ENCODE results near the gene HS6ST3. TPM values are rescaled to one million over a fixed set of nuclear protein-coding genes. Genes with fewer than 3 reads are reported as not detected.
"Not testable (repeated sequence)": the region's sequence is repeated elsewhere in the genome, so short reads cannot be mapped to it uniquely, and the experiment has no call there.

Gene HS6ST3
- total RNA-seq, 2 experiments from 2014 or later, result not detected

DNA sequence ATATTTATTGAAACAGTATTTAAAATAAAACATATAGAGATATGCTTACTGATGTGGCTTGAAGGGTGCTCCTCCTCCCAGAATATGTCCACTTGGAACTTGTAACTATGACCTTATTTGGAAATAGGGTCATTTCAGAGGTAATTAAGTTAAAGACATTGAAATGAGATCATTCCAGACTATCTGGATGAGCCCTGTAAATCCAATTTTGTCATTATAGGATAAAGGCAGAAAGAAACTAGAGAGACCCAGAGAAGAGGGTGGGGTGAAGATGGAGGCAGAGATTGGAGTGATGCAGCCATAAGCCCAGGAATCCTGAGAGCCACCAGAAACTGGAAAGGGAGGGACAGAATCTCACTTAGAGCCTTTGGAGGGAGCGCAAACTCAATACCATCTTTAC is 661.2 kb downstream of the HS6ST3 start:
- H3K9me3 Mint-ChIP-seq (ENCODE audit: insufficient read depth), result no peaks in the 10 kb centered on the region
- DNase-seq, result no peak
- ChIA-PET CTCF (no interaction called here), POLR2A (no interaction called here)
- H3K4me3 Mint-ChIP-seq, result no peak overlapping the region
- no peaks in the 10 kb centered on the region for H3K36me3 Mint-ChIP-seq (ENCODE audit: low read depth)
- ATAC-seq, result no peak
- H3K4me1 Mint-ChIP-seq (ENCODE audit: low read depth), result no peaks in the 10 kb centered on the region
- no peaks in the 10 kb centered on the region for H3K27me3 Mint-ChIP-seq (ENCODE audit: low read depth)
- no peak overlapping the region for H3K27ac Mint-ChIP-seq

DNA sequence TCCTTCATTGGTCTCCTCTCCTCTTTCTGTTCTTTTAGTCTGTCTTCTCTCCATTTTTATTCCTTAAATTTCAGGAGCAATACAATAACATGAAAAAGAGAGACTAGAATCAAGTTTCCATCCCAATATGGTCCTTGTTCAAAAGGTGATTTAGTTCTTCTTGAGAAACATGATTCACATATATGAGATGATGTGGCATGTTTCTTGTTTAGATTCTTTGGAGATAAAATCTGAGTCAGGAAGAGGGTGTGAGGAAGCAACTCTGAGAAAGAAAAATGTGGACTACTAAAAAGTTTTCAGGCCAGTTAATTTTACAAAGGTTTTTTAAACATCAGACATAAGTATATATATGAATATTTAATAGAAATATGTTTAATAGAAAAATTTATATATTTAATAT is 673.0 kb downstream of the HS6ST3 start:
- Mint-ChIP-seq H3K9me3 (ENCODE audit: insufficient read depth) (no peaks in the 10 kb centered on the region), H3K27ac (no peak overlapping the region), H3K36me3 (ENCODE audit: low read depth) (no peaks in the 10 kb centered on the region), H3K4me3 (no peak overlapping the region), H3K27me3 (ENCODE audit: low read depth) (no peaks in the 10 kb centered on the region), H3K4me1 (ENCODE audit: low read depth) (no peaks in the 10 kb centered on the region)
- no peak for ATAC-seq
- no peak for DNase-seq
- ChIA-PET CTCF (no interaction called here), POLR2A (no interaction called here)

GRCh38 chr13:96766306-96766705 is 676.4 kb downstream of the HS6ST3 start:
- no peak for DNase-seq
- Mint-ChIP-seq H3K4me1 (ENCODE audit: low read depth) (no peaks in the 10 kb centered on the region), H3K4me3 (no peak overlapping the region), H3K27ac (no peak overlapping the region), H3K27me3 (ENCODE audit: low read depth) (no peaks in the 10 kb centered on the region), H3K36me3 (ENCODE audit: low read depth) (no peaks in the 10 kb centered on the region), H3K9me3 (ENCODE audit: insufficient read depth) (no peaks in the 10 kb centered on the region)
- ChIA-PET POLR2A (no interaction called here), CTCF (no interaction called here)
- ATAC-seq, result no peak

- no peaks in the 10 kb centered on the region for H3K9me3 Mint-ChIP-seq (ENCODE audit: insufficient read depth)
- H3K4me1 Mint-ChIP-seq (ENCODE audit: low read depth), result no peaks in the 10 kb centered on the region
- POLR2A ChIA-PET, result no interaction called here
- H3K36me3 Mint-ChIP-seq (ENCODE audit: low read depth), result no peaks in the 10 kb centered on the region
- H3K4me3 Mint-ChIP-seq, result no peak overlapping the region
- no peaks in the 10 kb centered on the region for H3K27me3 Mint-ChIP-seq (ENCODE audit: low read depth)
- DNase-seq (no peak), ATAC-seq (no peak)
- CTCF ChIA-PET, result no interaction called here
- no peak overlapping the region for H3K27ac Mint-ChIP-seq
Measured at GRCh38 chr13:96768524-96768923, 678.6 kb downstream of the HS6ST3 start.

DNA sequence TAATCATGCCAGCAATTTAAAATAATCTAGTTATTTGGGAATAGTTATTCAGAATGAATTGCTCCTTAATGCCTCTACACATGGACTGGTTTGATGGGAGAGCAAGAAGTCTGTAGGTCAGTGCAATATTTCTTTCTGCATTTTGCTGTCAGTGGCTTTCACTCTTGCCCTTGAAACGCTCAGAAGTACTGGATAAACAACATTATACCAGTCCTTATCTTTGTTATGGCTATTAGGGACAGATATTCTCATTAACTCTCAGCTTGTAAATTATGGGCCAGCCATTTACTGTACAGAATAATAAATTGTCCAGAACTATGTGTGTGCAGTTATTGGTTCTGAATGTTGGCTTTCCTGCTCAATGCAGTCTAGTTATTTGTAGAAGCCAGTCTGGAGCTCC is 680.0 kb downstream of the HS6ST3 start:
- no peak for DNase-seq
- Mint-ChIP-seq H3K4me1 (ENCODE audit: low read depth) (no peaks in the 10 kb centered on the region), H3K4me3 (no peak overlapping the region), H3K9me3 (ENCODE audit: insufficient read depth) (no peaks in the 10 kb centered on the region), H3K36me3 (ENCODE audit: low read depth) (no peaks in the 10 kb centered on the region), H3K27me3 (ENCODE audit: low read depth) (no peaks in the 10 kb centered on the region), H3K27ac (no peak overlapping the region)
- ChIA-PET POLR2A (no interaction called here), CTCF (no interaction called here)
- ATAC-seq, result no peak

GRCh38 chr13:96771486-96772367 is 681.8 kb downstream of the HS6ST3 start:
- CTCF ChIA-PET, result no interaction called here
- H3K9me3 Mint-ChIP-seq (ENCODE audit: insufficient read depth), result no peaks in the 10 kb centered on the region

GRCh38 chr13:96772426-96772825 is 682.5 kb downstream of the HS6ST3 start:
- Mint-ChIP-seq H3K36me3 (ENCODE audit: low read depth) (no peaks in the 10 kb centered on the region), H3K4me3 (no peak overlapping the region), H3K27me3 (ENCODE audit: low read depth) (no peaks in the 10 kb centered on the region), H3K27ac (no peak overlapping the region), H3K4me1 (ENCODE audit: low read depth) (no peaks in the 10 kb centered on the region), H3K9me3 (ENCODE audit: insufficient read depth) (no peaks in the 10 kb centered on the region)
- ATAC-seq (no peak), DNase-seq (no peak)
- ChIA-PET POLR2A (no interaction called here), CTCF (no interaction called here)

More at GRCh38 chr13:96771486-96772367, 681.8 kb downstream of the HS6ST3 start:
- no peak overlapping the region for H3K27ac Mint-ChIP-seq
- POLR2A ChIA-PET, result no interaction called here
- no peaks in the 10 kb centered on the region for H3K4me1 Mint-ChIP-seq (ENCODE audit: low read depth)
- no peaks in the 10 kb centered on the region for H3K36me3 Mint-ChIP-seq (ENCODE audit: low read depth)
- ATAC-seq, result no peak
- H3K4me3 Mint-ChIP-seq, result no peak overlapping the region
- no peak for DNase-seq
- H3K27me3 Mint-ChIP-seq (ENCODE audit: low read depth), result no peaks in the 10 kb centered on the region

DNA sequence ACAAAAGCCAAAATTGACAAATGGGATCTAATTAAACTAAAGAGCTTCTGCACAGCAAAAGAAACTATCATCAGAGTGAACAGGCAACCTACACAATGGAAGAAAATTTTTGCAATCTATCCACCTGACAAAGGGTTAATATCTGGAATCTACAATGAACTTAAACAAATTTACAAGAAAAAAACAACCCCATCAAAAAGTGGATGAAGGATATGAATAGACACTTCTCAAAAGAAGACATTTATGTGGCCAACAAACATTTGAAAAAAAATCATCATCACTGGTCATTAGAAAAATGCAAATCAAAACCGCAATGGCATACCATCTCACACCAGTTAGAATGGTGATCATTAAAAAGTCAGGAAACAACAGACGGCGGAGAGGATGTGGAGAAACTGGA is 688.4 kb downstream of the HS6ST3 start:
- H3K4me3 Mint-ChIP-seq; ATAC-seq; H3K36me3 Mint-ChIP-seq (ENCODE audit: low read depth); POLR2A ChIA-PET; H3K27me3 Mint-ChIP-seq (ENCODE audit: low read depth); H3K4me1 Mint-ChIP-seq (ENCODE audit: low read depth); H3K9me3 Mint-ChIP-seq (ENCODE audit: insufficient read depth); CTCF ChIA-PET; H3K27ac Mint-ChIP-seq; DNase-seq: not testable (repeated sequence)

DNA sequence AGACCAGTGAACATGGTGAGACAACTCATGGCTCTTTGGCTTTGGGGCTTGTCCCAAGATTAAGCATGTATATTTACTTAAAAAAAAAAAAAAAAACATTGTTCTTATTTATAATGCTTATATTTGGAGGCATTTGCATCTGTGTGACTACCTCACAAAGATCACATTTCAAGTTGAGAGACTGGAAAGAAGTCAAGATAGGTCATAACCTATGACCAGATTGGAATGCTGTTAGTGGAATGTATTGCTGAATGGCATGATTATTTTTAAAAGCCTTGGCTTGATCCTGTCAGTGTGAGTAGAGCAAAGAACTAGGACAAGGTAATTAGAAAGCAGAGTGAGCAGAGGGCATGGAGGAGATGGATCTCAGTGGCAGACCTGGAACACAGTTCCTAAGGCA is 689.8 kb downstream of the HS6ST3 start:
- Mint-ChIP-seq H3K4me3 (no peak overlapping the region), H3K27me3 (ENCODE audit: low read depth) (no peaks in the 10 kb centered on the region), H3K36me3 (ENCODE audit: low read depth) (no peaks in the 10 kb centered on the region), H3K9me3 (ENCODE audit: insufficient read depth) (no peaks in the 10 kb centered on the region), H3K4me1 (ENCODE audit: low read depth) (no peaks in the 10 kb centered on the region), H3K27ac (no peak overlapping the region)
- ChIA-PET POLR2A (no interaction called here), CTCF (no interaction called here)
- DNase-seq (no peak), ATAC-seq (no peak)

- H3K4me1 Mint-ChIP-seq (ENCODE audit: low read depth), result no peaks in the 10 kb centered on the region
- ATAC-seq (no peak), DNase-seq (no peak)
- H3K27ac Mint-ChIP-seq, result no peak overlapping the region
- H3K27me3 Mint-ChIP-seq (ENCODE audit: low read depth), result no peaks in the 10 kb centered on the region
- H3K4me3 Mint-ChIP-seq, result no peak overlapping the region
- no peaks in the 10 kb centered on the region for H3K36me3 Mint-ChIP-seq (ENCODE audit: low read depth)
- CTCF ChIA-PET, result no interaction called here
- POLR2A ChIA-PET, result no interaction called here
- H3K9me3 Mint-ChIP-seq (ENCODE audit: insufficient read depth), result no peaks in the 10 kb centered on the region
Measured at GRCh38 chr13:96780105-96780504, 690.2 kb downstream of the HS6ST3 start.

GRCh38 chr13:96781141-96781540 is 691.2 kb downstream of the HS6ST3 start:
- Mint-ChIP-seq H3K27me3 (ENCODE audit: low read depth) (no peaks in the 10 kb centered on the region), H3K4me1 (ENCODE audit: low read depth) (no peaks in the 10 kb centered on the region), H3K4me3 (no peak overlapping the region), H3K36me3 (ENCODE audit: low read depth) (no peaks in the 10 kb centered on the region), H3K27ac (no peak overlapping the region), H3K9me3 (ENCODE audit: insufficient read depth) (no peaks in the 10 kb centered on the region)
- CTCF ChIA-PET, result no interaction called here
- DNase-seq (no peak), ATAC-seq (no peak)
- POLR2A ChIA-PET, result no interaction called here

GRCh38 chr13:96782186-96782585 is 692.3 kb downstream of the HS6ST3 start:
- no peaks in the 10 kb centered on the region for H3K9me3 Mint-ChIP-seq (ENCODE audit: insufficient read depth)
- ChIA-PET CTCF (no interaction called here), POLR2A (no interaction called here)
- no peak overlapping the region for H3K27ac Mint-ChIP-seq
- no peaks in the 10 kb centered on the region for H3K27me3 Mint-ChIP-seq (ENCODE audit: low read depth)
- no peak for ATAC-seq
- H3K4me1 Mint-ChIP-seq (ENCODE audit: low read depth), result no peaks in the 10 kb centered on the region
- no peak for DNase-seq
- no peaks in the 10 kb centered on the region for H3K36me3 Mint-ChIP-seq (ENCODE audit: low read depth)
- H3K4me3 Mint-ChIP-seq, result no peak overlapping the region

GRCh38 chr13:96783057-96783456 is 693.1 kb downstream of the HS6ST3 start:
- Mint-ChIP-seq H3K4me3 (no peak overlapping the region), H3K27me3 (ENCODE audit: low read depth) (no peaks in the 10 kb centered on the region), H3K9me3 (ENCODE audit: insufficient read depth) (no peaks in the 10 kb centered on the region), H3K4me1 (ENCODE audit: low read depth) (no peaks in the 10 kb centered on the region), H3K36me3 (ENCODE audit: low read depth) (no peaks in the 10 kb centered on the region), H3K27ac (no peak overlapping the region)
- no peak for ATAC-seq
- ChIA-PET CTCF (no interaction called here), POLR2A (no interaction called here)
- DNase-seq, result no peak

All from activated CD8-positive, alpha-beta T cell treated with anti-CD3 and anti-CD28 coated beads, Interleukin-2, amount 10 ng/mL, durations not matched to agents 7 days and 5 days (primary cell).